ENCODE data around the gene GRID1. TPM values are rescaled to one million over a fixed set of nuclear protein-coding genes. Genes with fewer than 3 reads are reported as not detected.

Gene GRID1
- total and polyA plus RNA-seq, 9 of the 15 experiments (the other 6 are each of a cell fraction or from before 2014, with no cell fraction given): 0.01 to 7.2 (median 1.2) TPM

GRCh38 chr10:86305521-86305920, 61.1 kb downstream of the GRID1 start (continued):
- TF ChIP-seq ZNF398 (CRISPR knock-in tag; IDR thresholded peaks at IDR 0.05) (no peak), DPF2 (IDR thresholded peaks at IDR 0.05) (no peak)

- H3K79me2 ChIP-seq (ENCODE audit: control insufficient read depth, insufficient read depth, low read length): no peaks in the 10 kb centered on the region
- TF ChIP-seq ZSCAN29 (IDR thresholded peaks at IDR 0.05): no peak
- H3K27ac ChIP-seq (ENCODE audit: extremely low read depth, low read depth, low read length): no peak overlapping the region
- intact Hi-C loops (cut with micrococcal nuclease) (no loop called here), in situ Hi-C loops (cut with MboI) (no loop called here)
- H3K4me1 ChIP-seq (replicated peaks in 1 of 2; ENCODE audit: control insufficient read depth in 2 of 2, insufficient read depth in 2 of 2, low read length in 2 of 2): no peaks in the 10 kb centered on the region
- no peak for FAIRE-seq
- H4K20me1 ChIP-seq (replicated peaks; ENCODE audit: control insufficient read depth, insufficient read depth, low read length): no peaks in the 10 kb centered on the region
- H3K9ac ChIP-seq (ENCODE audit: insufficient read depth in 1 of 2, low read depth in 2 of 2, low read length in 2 of 2): no peak overlapping the region
- no peak overlapping the region for H2AFZ ChIP-seq (ENCODE audit: low read depth, low read length)
- no peak for ATAC-seq
- no peak overlapping the region for H3K4me3 ChIP-seq
- ChIA-PET POLR2A (no interaction called here), CTCF (ENCODE audit: low intra/inter-chr PET ratio) (no interaction called here)
- no peaks in the 10 kb centered on the region for H3K36me3 ChIP-seq (ENCODE audit: control insufficient read depth, insufficient read depth, low read length)
- H3K9me1 ChIP-seq (ENCODE audit: control insufficient read depth, insufficient read depth, low read length): no peaks in the 10 kb centered on the region
- no peak overlapping the region for H3K4me2 ChIP-seq (ENCODE audit: insufficient read depth, low read length)
- no peaks in the 10 kb centered on the region for H3K9me3 ChIP-seq (replicated peaks; ENCODE audit: control insufficient read depth, insufficient read depth, low read depth, low read length)
- WGBS (ENCODE audit: insufficient coverage, low coverage, missing lambda C conversion rate): 0% methylated on average over 3 of the region's 3 CpGs
- H3K27me3 ChIP-seq (ENCODE audit: control insufficient read depth in 2 of 2, insufficient read depth in 2 of 2, low read length in 2 of 2): no peaks in the 10 kb centered on the region
- no TSS peak for BruUV-seq (replicated peaks)
- DNase-seq (ENCODE audit: extremely low read depth in 1 of 4, low spot score in 3 of 4): no peak
These were observed 62.2 kb downstream of the GRID1 start for GRCh38 chr10:86304436-86304835.

- Histone ChIP-seq H3K27me3 (ENCODE audit: control insufficient read depth in 2 of 2, insufficient read depth in 2 of 2, low read length in 2 of 2) (no peaks in the 10 kb centered on the region), H3K4me3 (no peak overlapping the region), H3K9me3 (replicated peaks; ENCODE audit: control insufficient read depth, insufficient read depth, low read depth, low read length) (no peaks in the 10 kb centered on the region), H3K4me1 (replicated peaks in 1 of 2; ENCODE audit: control insufficient read depth in 2 of 2, insufficient read depth in 2 of 2, low read length in 2 of 2) (no peaks in the 10 kb centered on the region), H3K9ac (ENCODE audit: insufficient read depth in 1 of 2, low read depth in 2 of 2, low read length in 2 of 2) (no peak overlapping the region), H3K27ac (ENCODE audit: extremely low read depth, low read depth, low read length) (no peak overlapping the region), H3K9me1 (ENCODE audit: control insufficient read depth, insufficient read depth, low read length) (no peaks in the 10 kb centered on the region), H3K79me2 (ENCODE audit: control insufficient read depth, insufficient read depth, low read length) (no peaks in the 10 kb centered on the region), H4K20me1 (replicated peaks; ENCODE audit: control insufficient read depth, insufficient read depth, low read length) (no peaks in the 10 kb centered on the region), H2AFZ (ENCODE audit: low read depth, low read length) (no peak overlapping the region), H3K36me3 (ENCODE audit: control insufficient read depth, insufficient read depth, low read length) (no peaks in the 10 kb centered on the region), H3K4me2 (ENCODE audit: insufficient read depth, low read length) (no peak overlapping the region)
- no peak for ATAC-seq
- intact Hi-C loops (cut with micrococcal nuclease): no loop called here
- 2% methylated on average over 5 of the region's 6 CpGs for WGBS (ENCODE audit: insufficient coverage, low coverage, missing lambda C conversion rate)
- DNase-seq (ENCODE audit: extremely low read depth in 1 of 4, low spot score in 3 of 4): no peak
- no TSS peak for BruUV-seq (replicated peaks)
- no peak for FAIRE-seq
- POLR2A ChIA-PET: no interaction called here
- CTCF ChIA-PET (ENCODE audit: low intra/inter-chr PET ratio): no interaction called here
- in situ Hi-C loops (cut with MboI): no loop called here
- TF ChIP-seq STAT5A (IDR thresholded peaks at IDR 0.05; ENCODE audit: borderline replicate concordance, low read length) (no peak), CHAMP1 (IDR thresholded peaks at IDR 0.05) (no peak), ZBTB26 (CRISPR knock-in tag; IDR thresholded peaks at IDR 0.05) (no peak), TBP (optimal IDR thresholded peaks at IDR 0.05; ENCODE audit: low read depth, low read length) (no peak), FOSL1 (tag; conservative IDR thresholded peaks at IDR 0.05) (no peak), CBX1 (IDR thresholded peaks at IDR 0.05; ENCODE audit: low read depth) (no peak), JUN (IDR thresholded peaks at IDR 0.05; ENCODE audit: borderline replicate concordance, low read depth, low read length) (no peak), JUN (CRISPR knock-in tag; IDR thresholded peaks at IDR 0.05; ENCODE audit: borderline replicate concordance) (no peak)
These were observed 63.0 kb downstream of the GRID1 start for GRCh38 chr10:86303626-86304025.
